B cell (primary cell): ENCODE results near the gene DHX34.

Source experiments
- EZH2 ChIP-seq: IDR thresholded peaks from 2 replicates; pipeline ENCODE4 v1.6.1; 2012; ENCODE audit warnings: borderline replicate concordance, low read depth, mild to moderate bottlenecking, moderate library complexity, low read length; ENCODE audit not compliant: insufficient read depth, poor library complexity, severe bottlenecking
- TF ChIP-seq, protein P1 (sequence below): fragments of 200-600 bp; IDR thresholded peaks from one replicate; pipeline ENCODE4 v1.8.0; 2022; ENCODE audit warnings: antibody characterized with exemption, mild to moderate bottlenecking

DNA sequence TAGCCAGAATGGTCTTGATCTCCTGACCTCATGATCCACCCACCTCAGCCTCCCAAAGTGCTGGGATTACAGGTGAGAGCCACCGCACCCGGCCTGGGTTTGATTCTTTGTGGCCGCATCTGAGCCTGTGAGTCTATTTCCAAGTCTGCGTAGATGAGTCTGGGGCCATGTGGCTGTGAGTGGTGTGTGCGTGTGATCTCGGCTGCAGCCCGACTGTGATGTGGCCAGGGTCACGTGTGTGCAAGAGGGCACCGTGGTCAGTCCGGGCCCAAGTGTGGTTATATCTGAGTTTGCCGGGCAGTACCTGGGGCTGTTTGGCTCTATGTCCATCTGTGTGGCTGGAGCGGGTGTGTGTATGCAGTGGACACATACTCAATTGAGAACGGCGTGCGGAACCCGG lies 64.8 kb downstream of the DHX34 start:
- TF ChIP-seq, protein P1, sequence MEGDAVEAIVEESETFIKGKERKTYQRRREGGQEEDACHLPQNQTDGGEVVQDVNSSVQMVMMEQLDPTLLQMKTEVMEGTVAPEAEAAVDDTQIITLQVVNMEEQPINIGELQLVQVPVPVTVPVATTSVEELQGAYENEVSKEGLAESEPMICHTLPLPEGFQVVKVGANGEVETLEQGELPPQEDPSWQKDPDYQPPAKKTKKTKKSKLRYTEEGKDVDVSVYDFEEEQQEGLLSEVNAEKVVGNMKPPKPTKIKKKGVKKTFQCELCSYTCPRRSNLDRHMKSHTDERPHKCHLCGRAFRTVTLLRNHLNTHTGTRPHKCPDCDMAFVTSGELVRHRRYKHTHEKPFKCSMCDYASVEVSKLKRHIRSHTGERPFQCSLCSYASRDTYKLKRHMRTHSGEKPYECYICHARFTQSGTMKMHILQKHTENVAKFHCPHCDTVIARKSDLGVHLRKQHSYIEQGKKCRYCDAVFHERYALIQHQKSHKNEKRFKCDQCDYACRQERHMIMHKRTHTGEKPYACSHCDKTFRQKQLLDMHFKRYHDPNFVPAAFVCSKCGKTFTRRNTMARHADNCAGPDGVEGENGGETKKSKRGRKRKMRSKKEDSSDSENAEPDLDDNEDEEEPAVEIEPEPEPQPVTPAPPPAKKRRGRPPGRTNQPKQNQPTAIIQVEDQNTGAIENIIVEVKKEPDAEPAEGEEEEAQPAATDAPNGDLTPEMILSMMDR = no peak
- no peak for TF ChIP-seq EZH2
